ENCODE data around the gene ABCC5.
"Not testable (repeated sequence)": the region's sequence is repeated elsewhere in the genome, so short reads cannot be mapped to it uniquely, and the experiment has no call there.

ABCC5 gene

GRCh38 chr3:184016169-184016570 lies 1.5 kb downstream of the ABCC5 start:
- DNase-seq (ENCODE audit: low read depth in 2 of 2): no peak

DNA sequence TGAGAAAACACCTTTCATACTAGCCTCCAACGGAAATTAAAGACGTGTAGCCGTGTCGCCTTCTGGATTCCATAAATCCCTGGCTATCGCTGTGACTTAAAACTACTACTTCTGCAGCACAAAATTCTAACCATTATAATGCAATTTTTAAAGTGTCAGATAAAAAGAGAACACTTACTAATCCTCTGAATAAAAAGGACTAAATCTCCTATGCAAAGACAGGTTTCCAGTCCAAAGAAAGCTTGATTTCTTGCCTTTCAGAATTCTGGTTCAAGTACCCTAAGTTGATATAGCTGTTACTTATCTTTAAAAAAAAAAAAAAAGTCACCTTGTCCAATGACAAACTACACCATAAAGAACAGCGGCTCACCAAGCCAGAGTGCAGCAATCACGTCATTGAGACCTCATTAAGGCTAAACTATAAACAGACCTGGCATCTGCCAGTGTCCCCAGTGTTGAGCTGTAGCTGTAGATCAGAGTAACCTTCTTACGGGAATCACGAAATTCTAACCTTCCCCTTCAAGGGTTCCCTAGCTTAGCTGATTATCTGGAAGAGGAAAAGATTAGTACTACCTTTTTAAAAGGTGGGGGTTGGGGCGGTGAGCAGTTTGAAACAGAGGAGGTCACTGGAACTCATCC lies 2.2 kb downstream of the ABCC5 start:
- no peak for DNase-seq (ENCODE audit: low read depth in 2 of 2)

GRCh38 chr3:184011937-184012889 lies 5.5 kb downstream of the ABCC5 start:
- DNase-seq (ENCODE audit: low read depth in 2 of 2): no peak

DNA sequence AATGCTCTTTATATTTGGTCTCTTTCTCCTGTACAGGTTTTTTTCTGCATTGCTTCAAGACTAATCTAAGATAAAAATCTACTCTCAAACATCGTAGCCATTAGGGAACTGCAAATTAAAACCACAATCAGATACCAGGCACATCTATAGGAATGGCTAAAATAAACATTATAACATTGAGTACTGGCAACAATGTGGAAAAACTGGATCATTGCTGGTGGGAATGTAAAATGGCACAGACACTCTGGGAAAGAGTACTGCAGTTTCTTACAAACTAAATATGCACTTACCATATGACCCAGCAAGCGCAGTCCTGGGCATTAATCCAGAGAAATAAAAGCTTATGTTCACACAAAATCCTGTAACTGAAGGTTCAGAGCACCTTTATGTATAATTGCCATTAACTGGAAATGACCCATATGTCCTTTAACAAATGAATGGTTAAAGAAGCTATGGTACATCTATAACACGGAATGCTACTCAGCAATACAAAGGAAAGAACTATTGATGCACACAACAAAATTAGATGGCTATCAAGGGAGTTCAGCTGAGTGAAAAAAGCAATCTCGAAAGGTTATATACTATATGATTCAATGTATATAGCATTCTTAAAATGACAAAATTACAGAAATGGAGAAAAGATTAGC lies 6.3 kb downstream of the ABCC5 start:
- no peak for DNase-seq (ENCODE audit: low read depth in 2 of 2)

DNA sequence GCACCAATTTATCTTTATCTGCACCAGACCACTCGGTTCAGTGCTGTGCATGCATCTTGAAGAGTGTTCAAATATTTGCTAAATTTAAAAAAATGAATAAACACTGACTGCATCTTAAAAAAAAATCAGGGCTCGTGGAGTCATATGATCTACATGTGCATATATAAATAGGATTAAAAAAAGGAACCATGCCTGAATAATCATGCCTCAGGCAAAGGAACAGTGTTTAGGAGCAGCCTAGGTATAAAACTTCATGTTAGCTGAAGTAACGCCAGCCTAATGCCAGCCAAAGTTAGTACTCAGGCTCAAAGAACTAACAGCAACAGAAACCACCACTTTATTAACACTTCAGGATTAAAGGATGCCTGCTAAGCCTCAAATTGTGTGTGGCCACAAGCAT lies 9.5 kb downstream of the ABCC5 start:
- DNase-seq (ENCODE audit: low read depth in 2 of 2): no peak

DNA sequence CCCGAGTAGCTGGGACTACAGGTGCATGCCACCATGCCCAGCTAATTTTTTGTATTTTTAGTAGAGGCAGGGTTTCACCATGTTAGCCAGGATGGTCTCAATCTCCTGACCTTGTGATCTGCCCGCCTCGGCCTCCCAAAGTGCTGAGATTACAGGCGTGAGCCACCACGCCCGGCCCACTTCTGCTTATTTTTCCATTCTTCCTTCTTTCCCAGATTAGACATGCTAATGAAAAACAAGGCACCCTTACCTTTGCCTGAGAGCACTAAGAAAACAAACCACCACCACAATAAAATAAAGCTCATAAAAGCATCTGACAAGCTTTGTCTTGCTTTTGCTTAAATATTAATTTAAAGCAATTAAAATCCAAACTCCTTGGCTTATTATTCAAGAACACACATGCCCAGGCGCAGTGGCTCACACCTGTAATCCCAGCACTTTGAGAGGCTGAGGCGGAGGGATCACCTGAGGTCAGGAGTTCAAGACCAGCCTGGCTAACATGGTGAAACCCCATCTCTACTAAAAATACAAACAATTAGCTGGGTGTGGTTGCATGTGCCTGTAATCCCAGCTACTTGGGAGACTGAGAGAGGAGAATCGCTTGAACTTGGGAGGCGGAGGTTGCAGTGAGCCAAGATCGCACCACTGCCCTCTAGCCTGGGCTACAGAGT lies 10.4 kb downstream of the ABCC5 start:
- DNase-seq (ENCODE audit: low read depth in 2 of 2): not testable (repeated sequence)

DNA sequence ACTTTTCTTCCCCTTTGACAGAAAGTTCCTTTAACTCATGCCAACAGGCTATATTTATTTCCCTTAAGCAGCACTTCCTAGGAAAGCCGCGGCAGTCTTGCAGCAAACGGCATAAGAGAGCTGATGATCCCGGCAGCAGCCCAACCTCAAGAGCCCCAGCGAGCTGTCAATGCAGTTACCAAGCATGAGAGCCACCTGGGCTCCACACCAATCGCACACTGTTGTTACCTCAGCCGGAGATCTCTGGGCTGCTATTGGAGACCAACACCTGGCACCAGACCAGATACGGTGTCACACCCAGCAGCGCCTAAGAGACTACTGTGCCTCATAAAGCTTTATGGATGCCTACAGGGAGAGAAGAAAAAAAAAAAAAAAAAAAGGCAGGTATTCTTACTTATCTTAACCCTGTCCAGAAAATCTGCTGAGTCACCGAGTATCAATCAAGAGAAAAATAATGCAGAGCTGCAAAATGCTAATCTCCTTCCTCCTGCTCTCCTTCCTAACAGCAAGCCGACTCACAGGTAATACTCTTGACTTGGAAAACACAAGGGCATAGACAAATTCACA lies 11.7 kb downstream of the ABCC5 start:
- no peak for DNase-seq (ENCODE audit: low read depth in 2 of 2)

GRCh38 chr3:184004476-184004875 lies 13.2 kb downstream of the ABCC5 start:
- DNase-seq (ENCODE audit: low read depth in 2 of 2): no peak

DNA sequence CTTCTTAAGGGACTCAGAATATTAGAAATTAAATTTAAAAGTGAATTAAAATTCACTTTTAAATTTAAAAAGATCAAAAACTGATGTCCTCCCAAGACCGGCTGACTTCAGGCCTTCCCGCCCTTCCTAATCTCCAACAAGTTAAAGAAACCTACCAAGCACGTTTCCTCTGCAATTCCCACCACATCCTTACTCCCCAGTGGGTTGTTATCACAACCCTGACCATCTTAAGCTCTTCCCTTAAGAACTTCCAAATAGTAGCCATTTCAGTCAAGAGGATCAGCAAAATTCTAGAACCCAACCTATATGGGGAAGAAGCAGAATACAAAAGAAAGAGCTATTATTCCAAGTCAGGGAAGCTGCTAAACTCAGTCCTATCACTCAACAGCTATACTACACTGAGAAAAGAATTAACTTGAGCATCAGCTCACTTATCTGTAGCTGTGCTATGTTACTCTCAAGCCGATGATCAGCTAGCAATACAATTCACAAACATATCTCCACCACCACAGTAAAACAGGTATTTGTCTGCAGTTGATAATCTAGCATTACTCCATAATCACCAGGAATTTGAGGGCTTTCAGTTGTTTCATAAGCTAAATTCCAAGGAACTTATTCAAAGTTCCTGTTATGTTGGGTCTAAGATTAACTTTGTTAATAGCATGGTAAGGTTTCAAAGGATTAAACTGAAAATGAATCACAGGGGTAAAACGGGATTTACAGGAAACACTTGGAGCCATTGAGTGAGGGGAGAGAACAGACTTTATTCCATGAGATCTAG lies 14.3 kb downstream of the ABCC5 start:
- no peak for DNase-seq (ENCODE audit: low read depth in 2 of 2)

- no peak for DNase-seq (ENCODE audit: low read depth in 2 of 2)
These were observed 15.2 kb downstream of the ABCC5 start for GRCh38 chr3:184002469-184002868.

GRCh38 chr3:184001761-184002160 lies 15.9 kb downstream of the ABCC5 start:
- no peak for DNase-seq (ENCODE audit: low read depth in 2 of 2)

DNA sequence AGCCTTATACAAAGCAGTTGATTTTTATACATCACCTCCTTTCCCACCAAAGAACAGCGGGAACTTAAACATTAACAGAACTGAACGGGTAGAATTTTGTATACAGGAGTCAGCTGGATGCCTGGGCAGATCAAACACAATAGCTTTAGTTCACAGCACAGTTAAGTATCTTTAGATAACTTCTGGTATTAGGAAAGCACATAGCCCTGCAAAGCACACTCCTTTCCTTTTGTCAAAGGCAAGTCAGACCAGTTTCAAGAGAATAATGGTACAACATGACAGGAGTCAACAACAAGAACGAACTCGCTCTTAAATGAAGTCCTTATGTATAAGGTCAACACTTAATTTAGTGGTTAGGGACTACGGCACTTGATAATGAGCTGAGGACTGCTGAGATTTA lies 26.3 kb downstream of the ABCC5 start:
- DNase-seq (ENCODE audit: low read depth in 2 of 2): no peak

DNA sequence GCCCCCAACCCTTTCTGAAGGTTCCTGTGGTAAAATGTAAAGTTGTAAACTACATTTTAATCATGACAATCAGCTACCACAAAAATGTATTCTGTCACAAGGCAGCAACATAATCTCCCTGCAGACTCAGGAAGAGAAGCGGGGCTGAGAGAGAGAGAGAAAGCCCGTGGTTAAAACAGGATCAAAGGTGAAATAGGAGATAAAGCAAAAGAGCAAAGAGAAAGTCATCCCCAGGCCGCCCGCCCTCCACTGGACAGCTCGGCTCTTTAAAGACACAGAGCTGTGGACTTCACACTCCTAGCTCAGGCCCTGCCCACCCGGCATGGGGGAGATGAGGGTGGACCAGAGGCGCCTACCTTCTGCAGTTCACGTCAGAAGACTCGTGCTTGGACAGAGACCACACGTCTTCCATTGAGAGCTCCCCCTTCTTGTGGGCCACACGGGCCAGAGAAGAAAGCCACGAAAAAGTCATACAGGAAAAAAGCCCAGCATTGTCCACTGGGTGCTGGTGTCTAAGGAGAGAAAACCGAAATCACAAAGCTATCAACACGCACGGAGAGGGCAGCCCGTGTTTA lies 29.4 kb downstream of the ABCC5 start:
- no peak for DNase-seq (ENCODE audit: low read depth in 2 of 2)

- DNase-seq (ENCODE audit: low read depth in 2 of 2): no peak
These were observed 30.6 kb downstream of the ABCC5 start for GRCh38 chr3:183987000-183987600.

- no peak for DNase-seq (ENCODE audit: low read depth in 2 of 2)
These were observed 32.6 kb downstream of the ABCC5 start for GRCh38 chr3:183984749-183985729.

DNA sequence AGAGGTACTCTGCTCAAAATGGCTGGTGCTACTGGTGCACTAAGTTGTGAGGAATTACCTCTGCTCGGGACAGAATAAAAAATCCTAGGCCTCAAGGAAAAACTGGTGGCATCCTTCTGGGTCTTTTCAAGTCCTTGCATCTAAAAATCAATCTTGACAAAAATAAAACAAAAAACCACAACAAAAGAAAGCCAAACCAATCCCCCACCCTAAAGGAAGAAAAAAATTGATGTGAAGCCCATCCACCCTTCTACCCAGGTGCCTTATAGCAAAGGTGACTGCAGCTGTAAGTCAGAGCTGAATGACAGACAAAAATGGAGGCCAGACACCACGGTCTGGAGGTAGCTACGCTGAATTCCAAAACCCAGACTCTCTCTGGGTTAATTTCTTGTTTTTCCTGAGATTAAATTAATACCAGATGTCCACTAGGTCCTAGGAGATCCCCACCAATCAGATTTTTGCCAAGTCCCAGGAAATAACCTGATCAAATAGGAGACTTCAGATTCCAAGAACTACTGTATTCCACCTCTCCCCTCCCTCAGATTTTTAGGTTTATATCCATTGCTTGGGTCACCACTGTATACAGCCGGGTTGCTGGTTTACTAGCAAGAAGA lies 33.5 kb downstream of the ABCC5 start:
- no peak for DNase-seq (ENCODE audit: low read depth in 2 of 2)

- no peak for DNase-seq (ENCODE audit: low read depth in 2 of 2)
These were observed 35.6 kb downstream of the ABCC5 start for GRCh38 chr3:183981990-183982644.

DNA sequence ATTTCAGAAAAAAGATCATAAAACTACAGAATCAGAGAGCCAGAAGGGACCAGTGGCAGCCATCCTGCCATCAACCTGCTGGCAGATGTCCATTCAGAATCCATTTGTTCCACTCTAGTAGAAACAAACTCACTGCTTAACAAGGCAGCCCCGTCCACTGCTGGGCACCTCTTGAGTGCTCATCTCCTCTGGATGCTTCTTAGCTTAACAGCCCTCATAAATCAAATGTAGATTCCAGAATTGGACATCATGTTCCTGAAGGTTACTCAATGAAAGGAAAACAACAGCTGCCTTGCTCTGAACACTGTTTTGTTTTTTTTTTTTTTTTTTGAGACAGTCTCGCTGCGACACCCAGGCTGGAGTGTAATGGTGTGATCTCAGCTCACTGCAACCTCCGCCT lies 37.3 kb downstream of the ABCC5 start:
- DNase-seq (ENCODE audit: low read depth in 2 of 2): no peak

Measured in stimulated activated CD8-positive, alpha-beta memory T cell treated with anti-CD3 and anti-CD28 coated beads, Interleukin-7, amount 100 ng/mL, for 1 hour (primary cell).